Astrocyte of the spinal cord (primary cell): ENCODE results near the gene BAG5.
"Not testable (repeated sequence)": the region's sequence is repeated elsewhere in the genome, so short reads cannot be mapped to it uniquely, and the experiment has no call there.

Experiments used
- DNase-seq: peaks from one replicate; pipeline ENCODE4 v3.0.0; 2011; ENCODE audit warnings: low read depth, low spot score
- H3K4me3 ChIP-seq: 2 replicates; pipeline ENCODE4 v1.5.1; 2011; ENCODE audit warnings: low read depth, mild to moderate bottlenecking, low read length, moderate library complexity
- CTCF ChIP-seq: IDR thresholded peaks from 2 replicates; pipeline ENCODE4 v1.5.1; 2012; ENCODE audit warnings: low read depth, mild to moderate bottlenecking, low read length, inconsistent platforms
- in situ Hi-C: cut with HindIII; loops from 2 replicates; pipeline ENCODE4 v1.10.0; 2017; ENCODE audit warnings: low sequenced_read_pairs

BAG5 gene

GRCh38 chr14:103527408-103528145 is 34.9 kb downstream of the BAG5 start:
- DNase-seq: no peak
- no peak for TF ChIP-seq CTCF
- no peak overlapping the region for H3K4me3 ChIP-seq
- in situ Hi-C loops: no loop called here

GRCh38 chr14:103526914-103527248 is 35.6 kb downstream of the BAG5 start:
- no peak for DNase-seq
- no peak for TF ChIP-seq CTCF
- in situ Hi-C loops: no loop called here
- H3K4me3 ChIP-seq: no peak overlapping the region

GRCh38 chr14:103526247-103526913 is 36.1 kb downstream of the BAG5 start:
- TF ChIP-seq CTCF: no peak
- no peak overlapping the region for H3K4me3 ChIP-seq
- no peak for DNase-seq
- in situ Hi-C loops: no loop called here

GRCh38 chr14:103525430-103526246 is 36.8 kb downstream of the BAG5 start:
- DNase-seq, in situ Hi-C loops, H3K4me3 ChIP-seq: not testable (repeated sequence)

- no peak for DNase-seq
- no peak overlapping the region for H3K4me3 ChIP-seq
- no peak for TF ChIP-seq CTCF
- in situ Hi-C loops: no loop called here
Observed at GRCh38 chr14:103524002-103524935, 38.2 kb downstream of the BAG5 start.

GRCh38 chr14:103523575-103523954 is 38.9 kb downstream of the BAG5 start:
- no peak for DNase-seq
- in situ Hi-C loops: no loop called here
- H3K4me3 ChIP-seq: no peak overlapping the region
- TF ChIP-seq CTCF: no peak
